Adrenal gland (tissue), 12 donors: ENCODE measurements around the gene MAT2B. TPM values are rescaled to one million over a fixed set of nuclear protein-coding genes. Genes with fewer than 3 reads are reported as not detected.

Experiments
- DNase-seq, 7 donors: peaks; one replicate each; pipeline ENCODE4 v3.0.0-alpha.2; 2019 to 2020
- H3K27ac ChIP-seq, 5 donors: fragments of 200-600 bp; sonication (generic) in 4 of 5; 1 replicate in 3 of 5; 2 replicates in 2 of 5; pipeline versions ENCODE4 v1.5.1 to v1.8.0; 2016 to 2020; ENCODE audit warnings: mild to moderate bottlenecking in 1 of 5
- H3K27me3 ChIP-seq: fragments of 200-600 bp; 2 replicates; pipeline ENCODE4 v1.8.0; 2021
- H3K36me3 ChIP-seq, 2 donors: fragments of 200-600 bp; replicated peaks in 1 of 2; 1 replicate in 1 of 2; 2 replicates in 1 of 2; pipeline versions ENCODE4 v1.5.1 to v1.8.0; 2018 to 2022
- H3K4me1 ChIP-seq, 2 donors: fragments of 200-600 bp; replicated peaks in 1 of 2; 1 replicate in 1 of 2; 2 replicates in 1 of 2; pipeline versions ENCODE4 v1.5.1 to v1.8.0; 2018 to 2021
- H3K4me3 ChIP-seq, 4 donors: fragments of 200-600 bp; sonication (generic) in 3 of 4; one replicate each; pipeline ENCODE4 v1.5.1; 2016 to 2018
- H3K9me3 ChIP-seq, 3 donors: fragments of 200-600 bp; sonication (generic) in 1 of 3; replicated peaks in 1 of 3; 1 replicate in 2 of 3; 2 replicates in 1 of 3; pipeline versions ENCODE4 v1.5.1 to v1.8.0; 2016 to 2021
- CTCF ChIP-seq, 6 experiments: fragments of 450-650 bp in 4 of 6; fragments of 200-600 bp in 2 of 6; sonication (generic) in 1 of 6; IDR thresholded peaks; 1 replicate in 5 of 6; 2 replicates in 1 of 6; pipeline versions ENCODE4 v1.5.1 to v1.8.0; 2016 to 2021; ENCODE audit warnings: antibody characterized with exemption in 6 of 6, mild to moderate bottlenecking in 2 of 6, moderate library complexity in 1 of 6
- POLR2A ChIP-seq, 2 donors: fragments of 450-650 bp; IDR thresholded peaks; one replicate each; pipeline ENCODE4 v1.6.1; 2017; ENCODE audit warnings: antibody characterized with exemption in 2 of 2, mild to moderate bottlenecking in 2 of 2, moderate library complexity in 1 of 2
- WGBS, 4 donors: extraction: QIAGEN DNeasy Blood & Tissue Kit in 2 of 4; methylation state at CpG; one replicate each; pipeline versions ENCODE4 v1.1.5 to v1.1.7; 2013 to 2017; 5-methylcytosine and 5-hydroxymethylcytosine counted together
- intact Hi-C, 2 donors: fragments of 100-400 bp; cut with DNase I; formaldehyde crosslinking; loops; one replicate each; pipeline versions ENCODE4 v1.14.1 to v1.15.0; 2022 to 2023
- polyA plus RNA-seq, 3 donors: library from polyadenylated mRNA; stranded (reverse); fragments of 200-250 nt in 2 of 3; fragments of 350-450 nt in 1 of 3; fragmentation: Illumina TruSeq in 1 of 3; extraction: RNeasy Lipid Tissue Mini Kit (QIAGEN cat#74804) in 1 of 3; gene quantifications; one replicate each; pipeline ENCODE4 v1.2.3, GENCODE V29; 2013 to 2014
- total RNA-seq, 9 donors: library from RNA; depleted of rRNA in 4 of 9; stranded (reverse); fragments of >200 nt in 4 of 9; fragments of 120-200 nt in 1 of 9; fragmentation: NEBNext Ultra II Directional in 1 of 9; extraction: Animal tissue kit (Norgen Biotek cat#: 25700) in 1 of 9; gene quantifications; one replicate each; pipeline versions ENCODE4 v1.1.0 to v1.2.4, GENCODE V29; 2013 to 2023
- donor health status: healthy with polysubstance abuse.
- donor health status: Bipolar disorder and iron deficiency.
- donor health status: DM: yes; HTN: yes; CAD: no.
- donor health status: DM: no; HTN: no; CAD: no.
- donor health status: DM: no; HTN: no; CAD: no.
- donor health status: DM: yes; HTN: yes; CAD: no.

The MAT2B gene
- total and polyA plus RNA-seq, 12 donors: 20.9 to 83.7 (median 57.5) TPM

GRCh38 chr5:163525096-163525495, 19.7 kb downstream of the MAT2B start:
- no peaks in the 10 kb centered on the region for H3K27me3 ChIP-seq
- H3K36me3 ChIP-seq: no peaks in the 10 kb centered on the region
- no peaks in the 10 kb centered on the region for H3K4me1 ChIP-seq
- TF ChIP-seq POLR2A (IDR thresholded peaks at IDR 0.05) (no peak), CTCF (IDR thresholded peaks at IDR 0.05) (no peak)
- WGBS, 4 donors: 86 to 92% (median 90%) methylated on average over 1 of the region's 1 CpG
- H3K4me3 ChIP-seq: no peak overlapping the region
- no peak for DNase-seq
- intact Hi-C loops: no loop called here
- no peak overlapping the region for H3K27ac ChIP-seq
- no peaks in the 10 kb centered on the region for H3K9me3 ChIP-seq

GRCh38 chr5:163529698-163530097, 24.3 kb downstream of the MAT2B start:
- whole genome bisulfite sequencing, 4 donors: 33 to 60% (median 45%) methylated on average over 5 of the region's 5 CpGs
- no peak for TF ChIP-seq POLR2A (IDR thresholded peaks at IDR 0.05)
- no peak for TF ChIP-seq CTCF (IDR thresholded peaks at IDR 0.05)
- H3K4me3 ChIP-seq: no peak overlapping the region

DNA sequence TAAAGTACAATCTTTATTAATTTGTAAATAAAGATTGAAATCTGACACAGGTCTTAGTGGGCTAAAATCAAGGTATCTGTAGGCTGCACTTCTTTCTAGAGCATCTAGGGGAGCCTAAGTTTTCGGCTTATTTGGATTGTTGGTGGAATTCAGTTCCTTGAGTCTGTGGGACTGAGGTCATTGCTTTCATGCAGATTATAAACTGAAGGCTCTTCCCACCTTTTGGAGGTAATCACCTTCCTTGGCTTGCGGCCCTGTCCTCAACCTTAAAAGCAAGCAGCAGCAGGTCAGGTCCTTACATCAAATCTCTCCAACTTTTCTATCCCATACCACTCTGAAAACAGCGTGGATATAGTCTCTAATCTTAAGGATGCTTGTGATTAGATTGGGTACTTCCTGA, 25.9 kb downstream of the MAT2B start:
- DNase-seq: no peak
- intact Hi-C loops: no loop called here
- Histone ChIP-seq H3K4me1 (peaks cover 0 to 7% of the 10 kb centered on the region in 2 donors), H3K9me3 (no peaks in the 10 kb centered on the region), H3K36me3 (no peaks in the 10 kb centered on the region), H3K27me3 (no peaks in the 10 kb centered on the region), H3K4me3 (no peak overlapping the region), H3K27ac (no peak overlapping the region)
- TF ChIP-seq POLR2A (IDR thresholded peaks at IDR 0.05) (no peak), CTCF (IDR thresholded peaks at IDR 0.05) (no peak)
- WGBS, 4 donors: 84 to 95% (median 91%) methylated on average over 3 of the region's 3 CpGs

More at GRCh38 chr5:163529698-163530097, 24.3 kb downstream of the MAT2B start:
- H3K27me3 ChIP-seq: no peaks in the 10 kb centered on the region
- H3K4me1 ChIP-seq: peaks cover 0 to 7% of the 10 kb centered on the region in 2 donors
- peak in 6 of 7 donors; percentile 57 to 80 (median 74) for DNase-seq
- peak overlapping the region in 1 of 5 donors; percentile 36 for H3K27ac ChIP-seq
- no peaks in the 10 kb centered on the region for H3K36me3 ChIP-seq
- H3K9me3 ChIP-seq: no peaks in the 10 kb centered on the region
- intact Hi-C loops: no loop called here

DNA sequence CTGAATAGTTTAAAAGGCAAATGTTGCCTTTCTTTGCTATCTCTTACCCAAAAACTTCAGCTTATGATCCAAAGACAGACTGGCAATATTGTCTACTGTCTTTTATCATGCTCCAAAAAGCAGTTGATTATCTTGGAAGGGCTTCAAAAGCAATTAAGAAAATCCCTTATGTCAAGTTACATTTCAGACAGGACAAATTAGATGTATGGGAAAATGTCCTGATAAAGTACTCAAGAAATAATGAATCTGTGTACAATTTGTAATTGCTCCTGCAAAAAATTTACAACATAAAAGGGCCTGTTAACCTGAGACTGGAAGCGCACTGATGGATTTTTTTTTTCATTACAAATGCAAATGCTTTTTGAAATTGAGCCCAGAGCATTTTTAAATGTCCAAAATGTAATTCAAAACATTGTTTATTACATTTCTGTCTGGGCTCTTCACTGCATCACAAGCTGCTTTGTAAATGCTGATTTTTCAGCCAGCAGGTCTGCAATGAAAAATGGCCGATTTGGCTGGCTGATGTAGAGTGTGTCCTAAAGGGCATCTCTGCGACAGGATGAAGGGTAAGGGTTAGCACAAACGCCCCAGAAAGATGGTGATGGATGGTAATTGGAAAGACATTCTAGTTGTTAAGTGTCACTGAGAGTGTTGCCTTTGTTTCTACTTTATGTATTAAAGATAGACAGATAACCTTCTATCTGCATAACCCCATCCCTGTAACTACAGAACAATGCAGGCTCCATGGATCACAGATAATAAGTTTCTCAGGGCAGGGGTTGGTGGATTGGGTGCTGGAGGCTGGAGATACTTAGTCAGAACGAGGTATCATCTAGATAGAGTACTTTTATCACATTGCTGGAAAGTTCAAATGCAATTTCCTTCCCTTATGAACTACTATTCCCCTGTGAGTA, 27.0 kb downstream of the MAT2B start:
- no peak for DNase-seq
- no peak overlapping the region for H3K27ac ChIP-seq
- no peak overlapping the region for H3K4me3 ChIP-seq
- H3K36me3 ChIP-seq: no peaks in the 10 kb centered on the region
- no peaks in the 10 kb centered on the region for H3K9me3 ChIP-seq
- H3K27me3 ChIP-seq: no peaks in the 10 kb centered on the region
- intact Hi-C loops: no loop called here
- TF ChIP-seq CTCF (IDR thresholded peaks at IDR 0.05) (no peak), POLR2A (IDR thresholded peaks at IDR 0.05) (no peak)
- 34 to 45% (median 44%) methylated on average over 5 of the region's 5 CpGs for WGBS, 4 donors
- peaks cover 0 to 7% of the 10 kb centered on the region in 2 donors for H3K4me1 ChIP-seq
